GM10266 (cell line): ENCODE data around the gene USP17L30.

ENCODE experiments used
- DNase-seq: peaks from one replicate; pipeline ENCODE4 v3.0.0; 2012; ENCODE audit errors: extremely low spot score
- CTCF ChIP-seq: IDR thresholded peaks from 2 replicates; pipeline ENCODE4 v1.5.1; 2012; ENCODE audit warnings: mild to moderate bottlenecking, low read depth; ENCODE audit not compliant: control insufficient read depth, insufficient read depth; ENCODE audit errors: missing control alignments

USP17L30 gene

DNA sequence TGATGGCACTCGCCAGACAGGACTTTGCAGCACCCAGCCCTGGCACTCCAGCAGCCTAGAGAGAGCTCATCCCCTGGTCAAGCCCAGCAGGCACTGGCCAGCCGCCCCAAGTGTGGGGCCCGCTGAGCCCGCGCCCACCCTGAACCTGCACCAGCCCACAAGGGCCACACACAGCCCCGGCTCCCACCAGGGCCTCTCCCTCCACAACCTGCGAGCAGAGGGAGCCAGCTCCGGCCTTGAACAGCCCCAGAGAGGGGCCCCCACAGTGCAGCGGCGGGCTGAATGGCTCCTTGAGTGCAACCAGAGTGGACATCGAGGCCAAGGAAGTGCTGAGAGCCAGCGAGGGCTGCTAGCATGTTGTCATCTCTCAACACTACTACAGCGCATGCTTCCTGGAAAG lies 46.9 kb downstream of the USP17L30 start:
- DNase-seq: no peak
- TF ChIP-seq CTCF: no peak
